ENCODE measurements around the gene FHIT. TPM values are rescaled to one million over a fixed set of nuclear protein-coding genes. Genes with fewer than 3 reads are reported as not detected.

Gene FHIT
- total RNA-seq, 1 experiment from 2014 or later = 9.8 TPM

- ChIA-PET CTCF (no interaction called here), POLR2A (ENCODE audit: unreplicated experiment) (no interaction called here)
- no peak for TF ChIP-seq EZH2 (IDR thresholded peaks at IDR 0.05; ENCODE audit: low read depth)
- no peak for TF ChIP-seq CTCF (conservative IDR thresholded peaks at IDR 0.05)
- H3K4me3 ChIP-seq = no peak overlapping the region
- no peaks in the 10 kb centered on the region for H3K27me3 ChIP-seq (ENCODE audit: insufficient read depth, low read depth)
- no peaks in the 10 kb centered on the region for H4K20me1 ChIP-seq (ENCODE audit: insufficient read depth)
- H3K36me3 ChIP-seq (ENCODE audit: low read depth) = no peaks in the 10 kb centered on the region
- H3F3A ChIP-seq (ENCODE audit: insufficient read depth, low read depth) = no peaks in the 10 kb centered on the region
- H3K27ac ChIP-seq = no peak overlapping the region
- H2AFZ ChIP-seq = no peak overlapping the region
- H3K9me2 ChIP-seq (ENCODE audit: insufficient read depth) = no peaks in the 10 kb centered on the region
- DNase-seq = no peak
- no peaks in the 10 kb centered on the region for H3K79me2 ChIP-seq (ENCODE audit: low read depth)
- H3K9me3 ChIP-seq (ENCODE audit: insufficient read depth, low read depth) = no peaks in the 10 kb centered on the region
- BruUV-seq (replicated peaks) = no TSS peak
- no peaks in the 10 kb centered on the region for H3K4me1 ChIP-seq (replicated peaks; ENCODE audit: insufficient read depth)
- intact Hi-C loops (cut with micrococcal nuclease; ENCODE audit: unreplicated experiment) = no loop called here
- H3K4me2 ChIP-seq = no peak overlapping the region
These were observed 32.6 kb upstream of the FHIT start for GRCh38 chr3:61283876-61284275.

GRCh38 chr3:61278713-61279112 lies 27.5 kb upstream of the FHIT start:
- H3K79me2 ChIP-seq (ENCODE audit: low read depth) = no peaks in the 10 kb centered on the region
- CTCF ChIA-PET = no interaction called here
- intact Hi-C loops (cut with micrococcal nuclease; ENCODE audit: unreplicated experiment) = no loop called here
- H4K20me1 ChIP-seq (ENCODE audit: insufficient read depth) = no peaks in the 10 kb centered on the region
- POLR2A ChIA-PET (ENCODE audit: unreplicated experiment) = no interaction called here
- H3K4me3 ChIP-seq = no peak overlapping the region
- no peaks in the 10 kb centered on the region for H3K9me3 ChIP-seq (ENCODE audit: insufficient read depth, low read depth)
- DNase-seq = no peak
- no peaks in the 10 kb centered on the region for H3K36me3 ChIP-seq (ENCODE audit: low read depth)
- no peaks in the 10 kb centered on the region for H3K9me2 ChIP-seq (ENCODE audit: insufficient read depth)
- H3K4me2 ChIP-seq = no peak overlapping the region
- H3F3A ChIP-seq (ENCODE audit: insufficient read depth, low read depth) = no peaks in the 10 kb centered on the region
- no peak overlapping the region for H2AFZ ChIP-seq
- TF ChIP-seq CTCF (conservative IDR thresholded peaks at IDR 0.05) (no peak), EZH2 (IDR thresholded peaks at IDR 0.05; ENCODE audit: low read depth) (no peak)
- no peak overlapping the region for H3K27ac ChIP-seq
- BruUV-seq (replicated peaks) = no TSS peak
- no peaks in the 10 kb centered on the region for H3K4me1 ChIP-seq (replicated peaks; ENCODE audit: insufficient read depth)
- no peaks in the 10 kb centered on the region for H3K27me3 ChIP-seq (ENCODE audit: insufficient read depth, low read depth)

- H3K9me2 ChIP-seq (ENCODE audit: insufficient read depth) = no peaks in the 10 kb centered on the region
- H3K27me3 ChIP-seq (ENCODE audit: insufficient read depth, low read depth) = no peaks in the 10 kb centered on the region
- H3K36me3 ChIP-seq (ENCODE audit: low read depth) = no peaks in the 10 kb centered on the region
- ChIA-PET CTCF (no interaction called here), POLR2A (ENCODE audit: unreplicated experiment) (no interaction called here)
- no peaks in the 10 kb centered on the region for H4K20me1 ChIP-seq (ENCODE audit: insufficient read depth)
- no peak overlapping the region for H3K4me2 ChIP-seq
- H3K9me3 ChIP-seq (ENCODE audit: insufficient read depth, low read depth) = no peaks in the 10 kb centered on the region
- H2AFZ ChIP-seq = no peak overlapping the region
- no TSS peak for BruUV-seq (replicated peaks)
- H3K4me3 ChIP-seq = no peak overlapping the region
- no peaks in the 10 kb centered on the region for H3K4me1 ChIP-seq (replicated peaks; ENCODE audit: insufficient read depth)
- intact Hi-C loops (cut with micrococcal nuclease; ENCODE audit: unreplicated experiment) = no loop called here
- DNase-seq = no peak
- H3K79me2 ChIP-seq (ENCODE audit: low read depth) = no peaks in the 10 kb centered on the region
- no peaks in the 10 kb centered on the region for H3F3A ChIP-seq (ENCODE audit: insufficient read depth, low read depth)
- no peak overlapping the region for H3K27ac ChIP-seq
- TF ChIP-seq CTCF (conservative IDR thresholded peaks at IDR 0.05) (no peak), EZH2 (IDR thresholded peaks at IDR 0.05; ENCODE audit: low read depth) (no peak)
These were observed 26.2 kb upstream of the FHIT start for GRCh38 chr3:61277411-61277810.

Measured in PC-9 (cell line).